Measurements from ENCODE around the gene VSIG4.

- TF ChIP-seq CTCF (IDR thresholded peaks at IDR 0.05) (no peak), POLR2A (IDR thresholded peaks at IDR 0.05) (no peak)
These were observed 3.7 kb upstream of the VSIG4 start for GRCh38 chrX:66043584-66043983.

Data from body of pancreas (tissue), 4 donors.